Adipocyte (in vitro differentiated cells): ENCODE data around the gene RLN1.
"Not testable (repeated sequence)": the region's sequence is repeated elsewhere in the genome, so short reads cannot be mapped to it uniquely, and the experiment has no call there.

ENCODE experiments used
- DNase-seq: peaks from one replicate; pipeline ENCODE4 v3.0.0-alpha.2; 2015; ENCODE audit warnings: low read depth
- H3K27me3 ChIP-seq: replicated peaks from 2 replicates; pipeline ENCODE4 v1.7.0; 2013; ENCODE audit warnings: mild to moderate bottlenecking, low read length, moderate library complexity; ENCODE audit not compliant: control insufficient read depth, insufficient read depth
- H3K36me3 ChIP-seq: 2 replicates; pipeline ENCODE4 v1.7.0; 2013; ENCODE audit warnings: low read length, mild to moderate bottlenecking, moderate library complexity; ENCODE audit not compliant: control insufficient read depth, insufficient read depth, severe bottlenecking
- H3K4me1 ChIP-seq: 2 replicates; pipeline ENCODE4 v1.7.0; 2013; ENCODE audit warnings: mild to moderate bottlenecking, low read length, moderate library complexity; ENCODE audit not compliant: control insufficient read depth, insufficient read depth
- H3K4me3 ChIP-seq: 2 replicates; pipeline ENCODE4 v1.7.0; 2013; ENCODE audit warnings: mild to moderate bottlenecking, low read length, moderate library complexity
- H3K9ac ChIP-seq: 2 replicates; pipeline ENCODE4 v1.7.0; 2013; ENCODE audit warnings: mild to moderate bottlenecking, low read length, moderate library complexity
- H3K9me3 ChIP-seq: 2 replicates; pipeline ENCODE4 v1.7.0; 2013; ENCODE audit warnings: mild to moderate bottlenecking, low read length, moderate library complexity; ENCODE audit not compliant: control insufficient read depth

The RLN1 gene, protein sequence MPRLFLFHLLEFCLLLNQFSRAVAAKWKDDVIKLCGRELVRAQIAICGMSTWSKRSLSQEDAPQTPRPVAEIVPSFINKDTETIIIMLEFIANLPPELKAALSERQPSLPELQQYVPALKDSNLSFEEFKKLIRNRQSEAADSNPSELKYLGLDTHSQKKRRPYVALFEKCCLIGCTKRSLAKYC

GRCh38 chr9:5338992-5339981, at the start of gene RLN1:
RLN1 (minus strand) TSS chr9:5339876; CDS start chr9:5339746, 130 bp downstream.
- not testable (repeated sequence) for H3K4me3 ChIP-seq, H3K9ac ChIP-seq, DNase-seq, H3K36me3 ChIP-seq, H3K4me1 ChIP-seq, H3K9me3 ChIP-seq, H3K27me3 ChIP-seq

- peak; percentile 53 for DNase-seq
- no peaks in the 10 kb centered on the region for H3K27me3 ChIP-seq
- peaks cover 14% of the 10 kb centered on the region for H3K4me1 ChIP-seq
- no peak overlapping the region for H3K4me3 ChIP-seq
- H3K36me3 ChIP-seq: no peaks in the 10 kb centered on the region
- H3K9me3 ChIP-seq: no peaks in the 10 kb centered on the region
- H3K9ac ChIP-seq: no peak overlapping the region
Observed at GRCh38 chr9:5389109-5389732, 49.5 kb upstream of the RLN1 start.

- no peak overlapping the region for H3K4me3 ChIP-seq
- H3K9ac ChIP-seq: no peak overlapping the region
- H3K4me1 ChIP-seq: peaks cover 14% of the 10 kb centered on the region
- no peaks in the 10 kb centered on the region for H3K36me3 ChIP-seq
- no peaks in the 10 kb centered on the region for H3K27me3 ChIP-seq
- H3K9me3 ChIP-seq: no peaks in the 10 kb centered on the region
- DNase-seq: peak; percentile 8
Observed at GRCh38 chr9:5388026-5388819, 48.5 kb upstream of the RLN1 start.

DNA sequence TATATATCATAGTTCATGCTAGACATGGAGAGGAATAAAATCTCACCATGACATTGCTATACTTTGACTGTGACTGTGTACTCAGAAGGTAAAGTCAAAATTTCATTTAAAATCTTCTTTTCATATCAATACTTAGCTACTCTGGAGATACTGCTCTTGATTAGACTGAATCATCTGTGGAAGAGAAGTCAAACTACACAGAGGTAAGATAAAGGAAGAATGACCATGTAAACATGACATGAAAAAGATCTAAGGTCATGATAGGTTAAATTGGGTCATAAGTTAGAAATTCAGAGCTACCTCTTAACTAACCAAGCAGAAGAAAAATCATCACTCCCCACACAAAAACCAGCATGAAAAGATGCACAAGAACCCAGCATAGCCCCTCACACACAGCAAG, 44.8 kb upstream of the RLN1 start:
- no peak overlapping the region for H3K4me3 ChIP-seq
- H3K36me3 ChIP-seq: no peaks in the 10 kb centered on the region
- no peaks in the 10 kb centered on the region for H3K27me3 ChIP-seq
- H3K9me3 ChIP-seq: no peaks in the 10 kb centered on the region
- no peak overlapping the region for H3K9ac ChIP-seq
- H3K4me1 ChIP-seq: peaks cover 14% of the 10 kb centered on the region
- no peak for DNase-seq

DNA sequence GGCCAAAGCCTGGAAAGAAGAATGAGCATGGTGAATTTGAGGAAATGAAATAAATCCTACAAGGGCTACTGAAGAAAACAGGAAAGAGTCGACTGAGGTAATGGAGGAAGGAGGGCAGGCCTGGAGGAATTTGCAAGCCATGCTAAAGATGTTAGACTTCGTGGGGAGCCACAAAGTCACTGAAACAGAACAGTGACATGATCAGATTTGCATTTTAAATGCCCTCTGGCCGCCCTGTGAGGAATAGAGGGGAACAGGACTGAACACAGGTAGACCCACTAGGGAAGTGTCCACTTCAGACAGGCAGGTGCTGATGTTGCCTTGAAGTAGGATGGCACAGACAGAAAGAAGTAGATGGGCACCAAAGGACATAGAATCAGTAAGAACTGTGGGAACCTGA, 42.8 kb upstream of the RLN1 start:
- Histone ChIP-seq H3K27me3 (no peaks in the 10 kb centered on the region), H3K9me3 (no peaks in the 10 kb centered on the region), H3K36me3 (no peaks in the 10 kb centered on the region), H3K4me3 (no peak overlapping the region), H3K4me1 (no peaks in the 10 kb centered on the region), H3K9ac (no peak overlapping the region)
- DNase-seq: no peak

- no peak for DNase-seq
- no peaks in the 10 kb centered on the region for H3K27me3 ChIP-seq
- no peaks in the 10 kb centered on the region for H3K36me3 ChIP-seq
- H3K4me3 ChIP-seq: no peak overlapping the region
- no peak overlapping the region for H3K9ac ChIP-seq
- no peaks in the 10 kb centered on the region for H3K9me3 ChIP-seq
- no peaks in the 10 kb centered on the region for H3K4me1 ChIP-seq
Observed at GRCh38 chr9:5375790-5376477, 36.3 kb upstream of the RLN1 start.

GRCh38 chr9:5375091-5375490, 35.4 kb upstream of the RLN1 start:
- Histone ChIP-seq H3K4me1 (no peaks in the 10 kb centered on the region), H3K36me3 (no peaks in the 10 kb centered on the region), H3K9ac (no peak overlapping the region), H3K4me3 (no peak overlapping the region), H3K27me3 (no peaks in the 10 kb centered on the region), H3K9me3 (no peaks in the 10 kb centered on the region)
- no peak for DNase-seq

GRCh38 chr9:5364294-5365024, 24.8 kb upstream of the RLN1 start:
- no peak overlapping the region for H3K9ac ChIP-seq
- no peaks in the 10 kb centered on the region for H3K9me3 ChIP-seq
- H3K4me1 ChIP-seq: peaks cover 15% of the 10 kb centered on the region
- no peak overlapping the region for H3K4me3 ChIP-seq
- peak; percentile 3 for DNase-seq
- no peaks in the 10 kb centered on the region for H3K36me3 ChIP-seq
- no peaks in the 10 kb centered on the region for H3K27me3 ChIP-seq

DNA sequence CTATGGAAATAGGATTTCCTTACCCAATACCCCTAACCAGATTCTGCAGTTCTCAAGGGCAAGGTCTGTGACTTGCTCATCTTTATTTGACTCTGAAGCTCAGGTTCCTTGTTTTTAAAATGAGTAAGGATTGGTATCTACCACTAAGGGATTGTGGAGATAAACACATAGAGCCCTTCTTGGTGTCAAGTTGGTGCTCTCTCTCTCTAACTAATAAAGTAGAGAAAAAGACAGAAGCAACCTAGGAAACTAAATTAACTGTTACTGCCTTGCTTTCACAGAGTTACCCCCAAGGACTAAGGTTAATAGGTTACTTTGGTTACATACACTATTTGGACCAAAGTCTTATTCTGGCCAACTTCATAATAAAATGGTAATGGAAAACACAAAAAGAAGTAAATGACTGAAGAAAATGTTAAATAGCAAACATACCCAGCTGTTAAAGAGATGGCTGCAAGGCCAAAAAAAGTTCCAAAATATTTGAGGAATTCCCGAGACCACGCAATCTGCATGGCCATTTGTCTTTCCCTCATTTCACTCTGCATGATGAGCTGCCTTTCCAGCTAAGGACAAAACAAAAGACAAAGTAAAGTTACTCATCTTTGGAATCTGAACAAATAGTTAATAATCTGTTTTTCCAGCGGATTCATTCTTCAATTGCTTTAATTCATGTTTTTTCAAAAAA, 21.8 kb upstream of the RLN1 start:
- Histone ChIP-seq H3K9me3 (no peaks in the 10 kb centered on the region), H3K9ac (no peak overlapping the region), H3K36me3 (no peaks in the 10 kb centered on the region), H3K27me3 (no peaks in the 10 kb centered on the region), H3K4me3 (no peak overlapping the region), H3K4me1 (peaks cover 15% of the 10 kb centered on the region)
- DNase-seq: no peak

- peak overlapping the region; percentile 41 for H3K9ac ChIP-seq
- no peak for DNase-seq
- peaks cover 15% of the 10 kb centered on the region for H3K4me1 ChIP-seq
- no peaks in the 10 kb centered on the region for H3K9me3 ChIP-seq
- H3K4me3 ChIP-seq: no peak overlapping the region
- H3K36me3 ChIP-seq: no peaks in the 10 kb centered on the region
- H3K27me3 ChIP-seq: no peaks in the 10 kb centered on the region
Observed at GRCh38 chr9:5360341-5360740, 20.7 kb upstream of the RLN1 start.
